ENCODE results near the gene NPAS3.
A peak's percentile ranks its signal among the peaks of the same experiment; 100 is the strongest.

NPAS3 gene

GRCh38 chr14:32940711-32941667 is 2.3 kb downstream of the NPAS3 start:
- DNase-seq = no peak

- no peak for DNase-seq
Measured at GRCh38 chr14:32941668-32942065, 3.0 kb downstream of the NPAS3 start.

- DNase-seq = no peak
Measured at GRCh38 chr14:32947081-32947480, 8.4 kb downstream of the NPAS3 start.

- no peak for DNase-seq
Measured at GRCh38 chr14:32947792-32948191, 9.1 kb downstream of the NPAS3 start.

- DNase-seq = no peak
Measured at GRCh38 chr14:32950584-32950983, 11.9 kb downstream of the NPAS3 start.

- no peak for DNase-seq
Measured at GRCh38 chr14:32967421-32967820, 28.7 kb downstream of the NPAS3 start.

GRCh38 chr14:32968972-32969544 is 30.4 kb downstream of the NPAS3 start:
- DNase-seq = no peak

- DNase-seq = peak; percentile 1
Measured at GRCh38 chr14:32977913-32978312, 39.2 kb downstream of the NPAS3 start.

- DNase-seq = no peak
Measured at GRCh38 chr14:32978691-32979255, 40.1 kb downstream of the NPAS3 start.

- DNase-seq = no peak
Measured at GRCh38 chr14:32980178-32980901, 41.7 kb downstream of the NPAS3 start.

GRCh38 chr14:32980902-32981501 is 42.3 kb downstream of the NPAS3 start:
- DNase-seq = no peak

- DNase-seq = no peak
Measured at GRCh38 chr14:32984241-32984930, 45.7 kb downstream of the NPAS3 start.

GRCh38 chr14:32985866-32986265 is 47.2 kb downstream of the NPAS3 start:
- no peak for DNase-seq

GRCh38 chr14:32986791-32987540 is 48.3 kb downstream of the NPAS3 start:
- no peak for DNase-seq

GRCh38 chr14:32991691-32992090 is 53.0 kb downstream of the NPAS3 start:
- DNase-seq = no peak

- no peak for DNase-seq
Measured at GRCh38 chr14:32993921-32994320, 55.2 kb downstream of the NPAS3 start.

GRCh38 chr14:32996343-32996742 is 57.7 kb downstream of the NPAS3 start:
- DNase-seq = no peak

- DNase-seq = no peak
Measured at GRCh38 chr14:32998433-32998832, 59.8 kb downstream of the NPAS3 start.

GRCh38 chr14:33009673-33010072 is 71.0 kb downstream of the NPAS3 start:
- DNase-seq = no peak

- DNase-seq = no peak
Measured at GRCh38 chr14:33010495-33010894, 71.8 kb downstream of the NPAS3 start.

GRCh38 chr14:33014710-33015109 is 76.0 kb downstream of the NPAS3 start:
- DNase-seq = no peak

GRCh38 chr14:33016613-33017012 is 77.9 kb downstream of the NPAS3 start:
- no peak for DNase-seq
